HCT116 (cell line): Measurements from ENCODE around the gene PPP1R12C. TPM values are rescaled to one million over a fixed set of nuclear protein-coding genes. Genes with fewer than 3 reads are reported as not detected.

Source experiments
- ATAC-seq: fragments of 200-7000 bp; cut with Tn5 transposase; 2 replicates; pipeline ENCODE4 v1.9.1; 2020; ENCODE audit warnings: mild to moderate bottlenecking, moderate library complexity
- BruUV-seq: library from RNA; stranded (reverse); fragments of 400-500 nt; replicated peaks from 2 replicates; lab custom pipeline; 2021; lab: Mats Ljungman, UMichigan
- CTCF ChIA-PET: fragments of 300-600 bp; sonication (Branson Sonifier 250); formaldehyde crosslinking; loops from one replicate; lab custom pipeline; 2021; ENCODE audit warnings: antibody characterized with exemption; lab: Charles Lee
- POLR2A ChIA-PET: fragments of 300-600, 350-600 bp; sonication (Branson Sonifier 250); formaldehyde crosslinking; loops from one replicate; lab custom pipeline; 2021; ENCODE audit warnings: antibody characterized with exemption; lab: Charles Lee
- RAD21 ChIA-PET, 2 experiments: fragments of 300-600 bp; sonication (Branson Sonifier 250); formaldehyde crosslinking; loops; one replicate each; lab custom pipeline; 2023; ENCODE audit warnings: low total read pairs in 2 of 2; ENCODE audit not compliant: uncharacterized antibody in 2 of 2, unreplicated experiment in 2 of 2, low non-redundant PET in 1 of 2; lab: Charles Lee
- DNase-seq: peaks from one replicate; pipeline ENCODE4 v3.0.0-alpha.2; 2010; ENCODE audit warnings: low read depth, low spot score
- H2AFZ ChIP-seq: fragments of 200-600 bp; shearing (Covaris generic), sonication (generic); 2 replicates; pipeline ENCODE4 v1.6.1; 2017; ENCODE audit warnings: low read depth, mixed run types, mixed read lengths, antibody characterized with exemption, low read length; ENCODE audit not compliant: poor library complexity, severe bottlenecking
- H3K27ac ChIP-seq: 2 replicates; pipeline ENCODE4 v1.5.1; 2012; ENCODE audit warnings: low read depth, low read length
- H3K27me3 ChIP-seq: fragments of 200-600 bp; sonication (generic); 2 replicates; pipeline ENCODE4 v1.6.1; 2016; ENCODE audit warnings: mixed run types, low read length, mixed read lengths; ENCODE audit not compliant: insufficient read depth
- H3K36me3 ChIP-seq, 2 experiments: fragments of 200-500 bp in 1 of 2; fragments of 200-600 bp in 1 of 2; sonication (Bioruptor generic) in 1 of 2; sonication (generic) in 1 of 2; 2 replicates each; pipeline versions ENCODE4 v1.5.1 to v1.6.1; 2014 to 2016; ENCODE audit warnings: low read length in 2 of 2, inconsistent platforms in 1 of 2, mixed read lengths in 1 of 2, mixed run types in 1 of 2; ENCODE audit not compliant: insufficient read depth in 2 of 2, control insufficient read depth in 1 of 2
- H3K4me1 ChIP-seq, 2 experiments: fragments of 200-600 bp in 1 of 2; sonication (generic) in 1 of 2; 2 replicates each; pipeline versions ENCODE4 v1.5.1 to v1.6.1; 2012 to 2017; ENCODE audit warnings: low read length in 2 of 2, inconsistent platforms in 1 of 2, mild to moderate bottlenecking in 1 of 2, mixed read lengths in 1 of 2, mixed run types in 1 of 2, moderate library complexity in 1 of 2; ENCODE audit not compliant: insufficient read depth in 2 of 2, control insufficient read depth in 1 of 2
- H3K4me2 ChIP-seq: fragments of 200-600 bp; sonication (generic); 2 replicates; pipeline ENCODE4 v1.6.1; 2017; ENCODE audit warnings: mixed run types, low read length, mixed read lengths
- H3K4me3 ChIP-seq, 2 experiments: fragments of 200-600 bp in 1 of 2; sonication (generic) in 1 of 2; replicated peaks in 1 of 2; 2 replicates each; pipeline ENCODE4 v1.5.1; 2011 to 2016; ENCODE audit warnings: low read length in 2 of 2, control low read depth in 1 of 2, low read depth in 1 of 2, mild to moderate bottlenecking in 1 of 2, mixed read lengths in 1 of 2, mixed run types in 1 of 2
- H3K79me2 ChIP-seq: fragments of 200-600 bp; sonication (generic); 2 replicates; pipeline ENCODE4 v1.6.1; 2017; ENCODE audit warnings: mild to moderate bottlenecking, mixed run types, low read length, moderate library complexity, mixed read lengths; ENCODE audit not compliant: insufficient read depth
- H3K9ac ChIP-seq: fragments of 200-600 bp; sonication (generic); 2 replicates; pipeline ENCODE4 v1.6.1; 2016; ENCODE audit warnings: low read length, mixed read lengths
- H3K9me2 ChIP-seq: fragments of 200-600 bp; sonication (generic), shearing (Covaris generic); 2 replicates; pipeline ENCODE4 v1.6.1; 2017; ENCODE audit warnings: mixed run types, mild to moderate bottlenecking, moderate library complexity; ENCODE audit not compliant: insufficient read depth
- H3K9me3 ChIP-seq, 2 experiments: fragments of 200-500 bp in 1 of 2; fragments of 200-600 bp in 1 of 2; sonication (Bioruptor generic) in 1 of 2; sonication (generic) in 1 of 2; 2 replicates each; pipeline ENCODE4 v1.6.1; 2014 to 2017; ENCODE audit warnings: low read length in 2 of 2, mixed read lengths in 2 of 2, inconsistent platforms in 1 of 2, low read depth in 1 of 2, mild to moderate bottlenecking in 1 of 2, mixed run types in 1 of 2, moderate library complexity in 1 of 2; ENCODE audit not compliant: control insufficient read depth in 1 of 2, insufficient read depth in 1 of 2
- H4K20me1 ChIP-seq: fragments of 200-600 bp; sonication (generic), shearing (Covaris generic); 2 replicates; pipeline ENCODE4 v1.6.1; 2017; ENCODE audit warnings: mixed run types, mild to moderate bottlenecking, moderate library complexity; ENCODE audit not compliant: insufficient read depth
- CEBPB ChIP-seq: IDR thresholded peaks from 2 replicates; pipeline ENCODE4 v1.6.1; 2012; ENCODE audit warnings: low read depth
- ELF1 ChIP-seq: IDR thresholded peaks from 2 replicates; pipeline ENCODE4 v1.6.1; 2012; ENCODE audit warnings: low read depth, borderline replicate concordance
- EZH2phosphoT487 ChIP-seq: fragments of 200-600 bp; IDR thresholded peaks from 2 replicates; pipeline ENCODE4 v1.6.1; 2018; ENCODE audit warnings: antibody characterized with exemption, borderline replicate concordance
- MAX ChIP-seq: IDR thresholded peaks from 2 replicates; pipeline ENCODE4 v1.6.1; 2012
- POLR2AphosphoS5 ChIP-seq: IDR thresholded peaks from 2 replicates; pipeline ENCODE4 v1.6.1; 2011; ENCODE audit warnings: mild to moderate bottlenecking, low read depth, low read length, moderate library complexity
- REST ChIP-seq: IDR thresholded peaks from 2 replicates; pipeline ENCODE4 v1.6.1; 2012; ENCODE audit warnings: low read depth
- ZFX ChIP-seq: fragments of 450-650 bp; IDR thresholded peaks from 2 replicates; pipeline ENCODE4 v1.6.1; 2017
- intact Hi-C: fragments of 100-400 bp; cut with micrococcal nuclease; formaldehyde crosslinking; loops from 2 replicates; pipeline ENCODE4 v1.10.0; 2022
- total RNA-seq: library from RNA; stranded (reverse); gene quantifications from one replicate; pipeline ENCODE4 v1.2.1, GENCODE V29; 2021; ENCODE audit not compliant: unreplicated experiment

Gene PPP1R12C
- total RNA-seq, 1 experiment from 2014 or later, result 83.2 TPM

GRCh38 chr19:55092423-55093318 is 24.8 kb downstream of the PPP1R12C start:
- Histone ChIP-seq H2AFZ (no peak overlapping the region), H4K20me1 (no peaks in the 10 kb centered on the region), H3K27ac (no peak overlapping the region), H3K4me3 (no peak overlapping the region), H3K36me3 (peaks cover 2 to 11% of the 10 kb centered on the region in 2 experiments; a peak in 3 of 4 replicates), H3K4me2 (no peak overlapping the region), H3K9me3 (no peaks in the 10 kb centered on the region), H3K9ac (no peak overlapping the region), H3K9me2 (no peaks in the 10 kb centered on the region), H3K79me2 (no peaks in the 10 kb centered on the region), H3K27me3 (no peaks in the 10 kb centered on the region), H3K4me1 (peaks cover 0 to 3% of the 10 kb centered on the region in 2 experiments; a peak in 1 of 4 replicates)
- ChIA-PET RAD21 (no interaction called here), POLR2A (no interaction called here), CTCF (no interaction called here)
- no TSS peak for BruUV-seq
- DNase-seq (no peak), ATAC-seq (no peak)
- intact Hi-C loops, result no loop called here
- TF ChIP-seq POLR2AphosphoS5, result no peak
- TF ChIP-seq ELF1, result no peak
- no peak for TF ChIP-seq MAX
- TF ChIP-seq CEBPB, result no peak
- TF ChIP-seq ZFX, result no peak
- TF ChIP-seq EZH2phosphoT487, result no peak
- TF ChIP-seq REST, result no peak
